CD4-positive, alpha-beta T cell treated with Interleukin-15 for 4 hours (primary cell): ENCODE measurements around the gene TGM1.

Source experiments
- DNase-seq: peaks from one replicate; pipeline ENCODE4 v3.0.0-alpha.2; 2020; ENCODE audit warnings: low spot score

TGM1 gene

DNA sequence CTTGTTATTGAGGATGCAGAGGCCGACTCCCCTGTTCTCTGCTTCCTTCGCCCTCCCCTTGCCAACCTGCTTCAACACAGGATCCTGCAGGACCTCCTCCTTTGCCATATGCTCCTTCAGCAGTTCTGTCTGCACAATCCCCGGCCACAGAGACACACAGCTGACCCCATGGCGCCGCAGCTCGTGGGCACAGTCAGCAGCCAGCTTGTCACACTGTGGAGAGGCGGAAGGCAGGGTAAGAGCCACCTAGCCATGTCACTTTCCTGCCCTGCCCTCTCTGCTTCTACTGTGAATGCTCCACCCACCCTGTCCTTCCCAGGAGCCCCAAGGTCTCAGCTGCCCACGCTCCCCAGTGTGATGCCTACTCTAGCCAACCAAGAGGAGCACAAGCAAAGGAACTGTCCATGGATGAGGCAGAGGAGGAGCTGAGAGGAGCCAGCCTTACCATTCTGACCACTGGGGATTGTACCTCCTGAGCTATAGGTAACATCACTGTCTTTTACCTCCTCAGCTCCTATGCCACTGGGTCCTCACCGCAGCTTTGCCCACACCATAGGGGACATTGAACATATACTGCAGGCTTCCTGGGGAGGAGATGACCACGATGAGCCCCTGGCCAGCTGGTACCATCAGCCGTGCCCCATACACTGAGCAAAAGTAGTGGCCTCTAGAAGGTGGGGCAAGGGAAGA, 29.3 kb upstream of the TGM1 start:
- no peak for DNase-seq

DNA sequence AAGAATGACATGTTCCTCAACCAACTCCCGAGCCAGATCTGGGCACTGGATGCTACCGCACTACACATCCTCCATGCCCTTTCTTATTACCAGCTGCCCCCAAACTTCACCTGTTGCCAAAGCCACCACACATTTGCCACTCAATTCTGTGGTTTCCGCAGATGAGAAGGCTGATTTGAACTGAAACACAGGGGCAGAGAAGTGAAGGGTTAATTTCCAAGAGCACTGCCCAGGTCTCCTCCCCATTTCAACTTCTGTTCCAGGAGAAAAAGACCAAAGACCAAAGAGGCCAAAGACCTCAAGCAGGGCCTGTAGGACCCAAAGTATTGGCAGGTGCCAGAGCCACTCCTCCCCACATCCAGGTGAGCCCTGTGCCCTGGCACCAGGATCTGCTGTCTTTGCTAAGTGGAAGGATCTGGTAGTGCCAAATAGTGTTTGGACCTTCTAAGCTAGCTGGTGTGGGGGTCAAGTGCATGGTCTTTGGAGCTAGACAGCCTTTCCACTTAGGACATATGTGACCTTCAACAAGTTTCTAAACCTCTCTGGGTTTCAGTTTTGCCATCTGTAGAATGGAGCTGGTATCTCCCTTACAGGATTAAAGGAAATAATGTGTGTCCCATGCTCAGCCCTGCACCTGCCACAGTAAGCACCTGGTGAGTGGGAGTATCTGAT, 28.6 kb upstream of the TGM1 start:
- DNase-seq = no peak

GRCh38 chr14:24290746-24291145, 27.8 kb upstream of the TGM1 start:
- DNase-seq = no peak

GRCh38 chr14:24289649-24290280, 26.8 kb upstream of the TGM1 start:
- no peak for DNase-seq

DNA sequence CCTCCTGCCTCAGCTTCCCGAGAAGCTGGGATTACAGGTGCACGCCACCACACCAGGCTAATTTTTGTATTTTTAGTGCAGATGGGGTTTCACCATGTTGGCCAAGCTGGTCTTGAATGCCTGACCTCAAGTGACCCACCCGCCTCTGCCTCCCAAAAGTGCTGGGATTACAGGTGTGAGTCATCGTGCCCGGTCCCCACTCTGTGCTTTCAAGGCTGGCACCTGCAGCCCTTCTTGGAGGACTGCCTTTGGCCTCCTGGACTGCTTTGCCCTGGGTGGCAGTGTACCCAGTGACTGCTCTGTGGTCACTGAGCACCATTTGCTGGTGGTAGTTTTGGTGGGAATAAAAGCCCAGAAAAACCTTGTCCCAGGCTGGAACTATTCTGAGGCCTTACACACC, 24.0 kb upstream of the TGM1 start:
- no peak for DNase-seq

GRCh38 chr14:24285351-24285750, 22.4 kb upstream of the TGM1 start:
- no peak for DNase-seq

GRCh38 chr14:24284501-24285035, 21.6 kb upstream of the TGM1 start:
- DNase-seq = no peak

- DNase-seq = no peak
Observed at GRCh38 chr14:24283796-24284460, 21.0 kb upstream of the TGM1 start.

DNA sequence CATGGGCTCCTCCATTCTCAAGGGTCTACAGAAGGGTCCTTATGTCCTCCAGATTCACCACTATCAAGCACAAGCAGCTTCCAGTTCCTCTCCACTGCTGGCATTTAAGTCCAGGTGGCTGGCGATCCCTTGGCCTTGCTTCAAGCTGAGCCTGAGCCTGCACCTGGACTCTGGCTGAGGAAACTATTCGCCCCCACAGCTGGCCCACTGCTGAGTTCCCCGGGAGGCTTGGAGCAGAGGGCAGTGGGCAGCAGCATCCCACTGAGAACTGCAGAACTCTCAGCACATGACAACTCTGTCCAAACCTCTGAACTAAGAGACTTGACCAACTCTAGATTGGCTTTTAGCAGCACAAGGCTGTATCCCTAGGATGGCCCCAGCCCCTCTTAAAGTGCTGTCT, 19.8 kb upstream of the TGM1 start:
- DNase-seq = no peak

DNA sequence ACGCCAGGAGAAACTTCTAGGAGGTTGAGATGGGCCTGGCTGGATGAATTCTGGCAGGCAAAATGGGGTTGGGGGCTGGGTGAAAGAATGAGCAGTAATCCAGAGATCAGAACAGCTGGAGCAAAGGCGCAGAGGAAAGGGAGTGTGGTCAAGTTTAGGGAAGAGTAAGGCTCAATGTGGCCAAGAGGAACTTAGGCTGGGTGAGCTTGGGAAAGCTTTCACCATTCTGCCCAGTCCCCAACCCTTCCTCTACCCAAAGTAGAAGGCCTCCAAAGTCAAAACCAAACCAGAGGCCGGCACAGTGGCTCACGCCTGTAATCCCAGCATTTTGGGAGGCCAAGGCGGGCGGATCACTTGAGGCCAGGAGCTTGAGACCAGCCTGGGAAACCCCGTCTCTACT, 18.7 kb upstream of the TGM1 start:
- no peak for DNase-seq

GRCh38 chr14:24280797-24281460, 18.0 kb upstream of the TGM1 start:
- DNase-seq = no peak

DNA sequence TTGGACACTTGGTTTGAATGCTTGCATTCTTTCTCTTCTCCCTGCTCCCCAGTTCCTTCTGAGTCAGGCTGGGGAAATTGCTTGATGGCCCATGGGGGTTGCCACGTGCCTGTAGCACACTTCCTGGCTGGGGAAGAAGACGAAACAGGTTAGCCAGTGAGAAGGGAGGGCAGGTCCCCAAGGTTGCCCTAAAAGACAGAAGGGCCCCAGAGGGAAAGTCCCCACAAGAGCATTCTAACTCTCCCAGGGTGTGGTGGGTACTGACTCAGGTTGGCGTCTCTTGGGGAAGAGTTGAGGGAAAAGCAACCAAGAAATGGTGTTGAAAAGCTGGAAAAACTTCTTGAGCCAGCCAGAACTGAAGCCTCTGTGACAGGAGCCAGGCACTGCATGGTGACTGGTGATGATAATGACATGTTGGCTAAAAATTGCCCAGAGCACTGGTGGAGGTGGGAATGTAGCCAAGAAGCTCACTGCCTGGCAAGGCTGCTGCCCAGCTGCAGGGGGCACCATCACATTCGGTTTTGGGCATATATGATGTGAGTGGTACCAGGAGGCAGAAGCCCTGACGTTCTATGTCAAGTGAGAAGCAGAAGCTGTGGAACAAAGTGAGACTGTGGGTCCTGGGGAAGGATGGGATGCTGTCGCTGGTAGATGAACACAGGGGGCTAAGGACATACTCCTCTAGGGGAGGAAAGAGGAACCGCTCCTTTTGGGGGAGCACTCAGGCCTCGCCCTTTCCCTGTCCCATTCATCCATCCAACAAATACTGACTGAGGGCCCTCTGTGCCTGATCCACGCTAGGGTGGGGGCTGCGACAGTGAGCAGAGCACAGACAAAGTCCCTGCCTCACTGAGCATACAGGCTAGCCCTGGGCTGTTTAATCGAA, 16.6 kb upstream of the TGM1 start:
- peak; percentile 61 for DNase-seq

- DNase-seq = no peak
Observed at GRCh38 chr14:24278424-24278823, 15.4 kb upstream of the TGM1 start.

DNA sequence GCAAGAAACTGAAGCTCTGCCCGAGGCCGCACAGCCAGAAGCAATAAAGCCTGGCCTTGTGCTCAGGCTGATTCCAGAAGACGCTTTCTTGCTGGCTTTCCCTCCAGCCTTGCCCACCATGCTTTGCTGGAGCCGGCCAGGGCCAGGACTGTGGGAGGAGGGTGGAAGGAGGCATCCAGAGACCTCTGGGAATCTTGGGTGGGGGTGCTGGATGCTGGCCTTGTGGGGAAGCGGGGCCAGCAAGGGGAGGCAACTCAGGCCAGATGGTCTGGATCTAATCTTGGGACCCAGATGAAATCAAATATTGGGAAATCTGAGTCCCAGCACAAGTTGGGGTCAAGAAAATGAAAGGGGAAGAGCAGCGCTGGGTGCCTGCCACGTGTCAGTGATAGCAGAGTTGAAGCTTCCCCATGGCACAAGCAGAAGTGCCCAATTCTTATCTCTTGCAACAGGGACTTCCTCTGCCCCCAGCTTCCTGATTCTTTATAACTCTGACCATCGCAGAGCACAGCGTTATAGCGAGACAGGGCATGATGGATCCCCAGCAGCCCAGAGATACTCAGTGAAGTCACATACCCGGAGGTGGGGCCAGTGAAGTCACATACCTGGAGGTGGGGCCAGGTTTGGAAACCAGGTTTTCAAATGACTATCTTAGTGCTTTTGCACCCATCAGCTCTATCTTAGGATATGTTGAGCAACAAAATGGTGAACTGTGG, 14.8 kb upstream of the TGM1 start:
- DNase-seq = no peak

GRCh38 chr14:24277071-24277470, 14.1 kb upstream of the TGM1 start:
- no peak for DNase-seq

GRCh38 chr14:24274101-24274543, 11.1 kb upstream of the TGM1 start:
- DNase-seq = peak; percentile 62

DNA sequence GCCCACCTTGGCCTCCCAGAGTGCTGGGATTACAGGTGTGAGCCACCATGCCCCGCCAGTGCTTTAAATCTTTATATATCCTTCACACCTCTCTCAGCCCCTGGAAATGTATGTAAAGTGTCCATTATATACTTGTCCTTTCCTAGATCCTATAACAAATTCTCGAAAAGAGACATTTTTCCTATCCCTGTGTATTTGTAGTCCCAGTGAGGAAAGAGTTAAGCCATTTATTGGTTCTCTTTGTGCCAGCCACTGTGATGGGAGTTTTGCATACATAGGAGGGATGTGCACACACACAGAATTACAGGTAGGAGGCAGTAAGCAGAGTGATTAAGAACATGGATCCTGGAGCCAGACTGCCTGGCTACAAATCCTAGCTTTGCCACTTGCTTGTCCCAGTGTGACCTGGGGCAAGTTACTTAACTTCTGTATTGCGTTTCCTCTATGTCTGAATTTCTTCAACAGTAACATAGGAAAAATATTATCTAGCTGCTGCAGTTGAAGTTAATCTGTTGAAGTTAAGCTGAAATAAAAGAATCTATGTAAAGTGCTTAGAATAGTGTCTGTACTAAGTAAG, 10.5 kb upstream of the TGM1 start:
- no peak for DNase-seq

- DNase-seq = no peak
Observed at GRCh38 chr14:24272467-24272866, 9.5 kb upstream of the TGM1 start.

DNA sequence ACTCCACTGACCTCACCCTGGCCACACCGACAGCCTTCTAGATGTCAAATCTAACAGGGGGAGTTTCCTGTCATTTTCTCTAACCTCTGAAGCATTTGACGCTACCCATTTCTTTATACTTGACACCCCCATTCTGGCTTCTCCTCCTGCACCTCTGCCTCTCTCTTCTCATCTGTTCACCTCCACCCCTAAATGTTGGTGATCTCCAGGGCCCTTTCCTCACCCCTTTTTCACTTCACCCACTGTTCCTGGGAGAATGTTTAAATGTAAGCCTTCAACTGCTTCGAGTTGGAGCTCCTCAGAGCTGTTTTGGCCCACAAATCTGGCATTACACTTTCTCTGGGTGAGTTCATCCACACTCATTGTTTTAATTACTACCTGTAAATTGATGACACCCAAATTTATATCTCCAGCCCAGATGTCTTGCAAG, 8.9 kb upstream of the TGM1 start:
- no peak for DNase-seq
